MM.1S (cell line): ENCODE measurements around the gene CCIN.

ENCODE experiments used
- EZH2 ChIP-seq: fragments of 300-600 bp; sonication (generic); optimal IDR thresholded peaks from 2 replicates; pipeline ENCODE3; 2017; ENCODE audit warnings: low read depth, mild to moderate bottlenecking, antibody characterized with exemption, low read length, mixed read lengths
- EZH2phosphoT487 ChIP-seq: fragments of 300-600 bp; sonication (generic); IDR thresholded peaks from 2 replicates; pipeline ENCODE4 v1.6.1; 2018; ENCODE audit warnings: antibody characterized with exemption, low read length
- TF ChIP-seq, protein P1 (sequence below): fragments of 300-600 bp; sonication (generic); IDR thresholded peaks from 2 replicates; pipeline ENCODE4 v1.5.1; 2016; ENCODE audit warnings: antibody characterized with exemption, low read length, mixed read lengths

DNA sequence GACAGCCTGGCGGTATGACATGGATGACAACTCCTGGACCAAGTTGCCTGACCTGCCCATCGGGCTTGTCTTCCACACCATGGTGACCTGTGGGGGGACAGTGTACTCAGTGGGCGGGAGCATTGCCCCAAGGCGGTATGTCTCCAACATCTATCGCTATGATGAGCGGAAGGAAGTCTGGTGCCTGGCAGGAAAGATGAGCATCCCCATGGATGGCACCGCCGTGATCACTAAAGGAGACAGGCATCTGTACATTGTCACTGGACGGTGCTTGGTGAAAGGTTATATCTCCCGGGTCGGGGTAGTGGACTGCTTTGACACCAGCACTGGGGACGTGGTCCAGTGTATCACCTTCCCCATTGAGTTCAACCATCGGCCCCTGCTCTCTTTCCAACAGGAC is 1.3 kb downstream of the CCIN start:
- TF ChIP-seq, protein P1, sequence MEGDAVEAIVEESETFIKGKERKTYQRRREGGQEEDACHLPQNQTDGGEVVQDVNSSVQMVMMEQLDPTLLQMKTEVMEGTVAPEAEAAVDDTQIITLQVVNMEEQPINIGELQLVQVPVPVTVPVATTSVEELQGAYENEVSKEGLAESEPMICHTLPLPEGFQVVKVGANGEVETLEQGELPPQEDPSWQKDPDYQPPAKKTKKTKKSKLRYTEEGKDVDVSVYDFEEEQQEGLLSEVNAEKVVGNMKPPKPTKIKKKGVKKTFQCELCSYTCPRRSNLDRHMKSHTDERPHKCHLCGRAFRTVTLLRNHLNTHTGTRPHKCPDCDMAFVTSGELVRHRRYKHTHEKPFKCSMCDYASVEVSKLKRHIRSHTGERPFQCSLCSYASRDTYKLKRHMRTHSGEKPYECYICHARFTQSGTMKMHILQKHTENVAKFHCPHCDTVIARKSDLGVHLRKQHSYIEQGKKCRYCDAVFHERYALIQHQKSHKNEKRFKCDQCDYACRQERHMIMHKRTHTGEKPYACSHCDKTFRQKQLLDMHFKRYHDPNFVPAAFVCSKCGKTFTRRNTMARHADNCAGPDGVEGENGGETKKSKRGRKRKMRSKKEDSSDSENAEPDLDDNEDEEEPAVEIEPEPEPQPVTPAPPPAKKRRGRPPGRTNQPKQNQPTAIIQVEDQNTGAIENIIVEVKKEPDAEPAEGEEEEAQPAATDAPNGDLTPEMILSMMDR: no peak
- TF ChIP-seq EZH2phosphoT487 (no peak), EZH2 (no peak)
